COLO829 (cell line): Measurements from ENCODE around the gene TEX47.

Source experiments
- DNase-seq: peaks from one replicate; pipeline ENCODE4 v3.0.0; 2012; ENCODE audit warnings: low spot score

TEX47 gene

DNA sequence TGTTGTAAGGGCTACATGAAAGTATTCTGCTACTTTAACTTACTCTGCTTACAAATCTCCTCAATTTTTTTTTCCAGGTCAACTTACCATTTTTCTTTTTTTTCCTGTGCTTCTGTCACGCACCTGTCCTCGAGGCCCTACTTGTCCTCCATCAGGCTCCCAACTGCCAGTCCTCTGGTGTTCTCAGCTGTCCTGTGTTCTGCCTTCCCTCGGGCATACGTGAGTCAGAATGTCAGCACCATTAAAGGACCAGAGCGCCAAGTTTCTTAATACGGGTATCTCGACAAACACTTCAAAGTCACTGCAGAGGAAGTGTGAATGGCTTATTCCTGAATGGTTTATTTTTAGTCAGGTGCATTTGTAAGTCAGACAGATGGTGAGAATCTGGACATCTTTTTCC lies at the start of gene TEX47:
TSS of gene TEX47 (minus strand) at position 185 of the 400 bp plus-strand sequence. CDS start 795 bp downstream, outside the sequence.
- no peak for DNase-seq

DNA sequence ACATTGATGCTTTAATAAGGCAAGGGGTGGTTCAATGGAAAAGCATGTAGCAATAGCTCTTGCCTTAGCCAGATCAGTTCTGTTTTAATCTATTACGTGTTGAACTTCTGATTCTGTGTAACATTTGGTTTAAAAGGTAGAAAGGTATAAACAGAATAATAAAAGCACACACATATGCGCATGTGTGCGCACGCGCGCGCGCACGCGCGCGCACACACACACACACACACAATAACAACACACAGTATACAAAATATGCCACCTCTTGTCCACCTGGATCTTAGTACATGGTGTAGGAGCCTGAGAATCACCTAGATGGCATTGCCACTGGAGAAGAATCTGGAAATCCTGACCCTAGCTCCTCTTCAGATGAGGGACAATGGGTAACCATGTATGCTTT lies 49.6 kb upstream of the TEX47 start:
- DNase-seq, result no peak

DNA sequence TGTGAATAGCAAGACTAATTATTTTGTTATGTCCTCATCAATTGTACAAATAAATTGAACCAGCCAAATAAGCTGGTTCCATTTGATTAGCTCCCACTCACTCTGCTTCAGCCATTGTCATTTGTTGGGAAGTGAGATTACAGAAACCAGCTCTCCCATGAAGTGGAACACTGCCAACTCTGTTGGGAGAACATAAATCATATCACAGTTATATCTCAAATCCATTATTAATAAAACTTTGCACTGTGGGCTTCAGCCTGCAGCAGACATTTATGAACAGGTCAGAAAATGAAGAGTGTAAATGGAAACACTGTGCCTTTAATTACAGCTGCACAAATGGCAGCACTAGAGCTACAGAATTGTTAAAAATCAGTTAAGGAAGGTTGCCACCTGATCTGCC lies 46.7 kb upstream of the TEX47 start:
- DNase-seq, result no peak

DNA sequence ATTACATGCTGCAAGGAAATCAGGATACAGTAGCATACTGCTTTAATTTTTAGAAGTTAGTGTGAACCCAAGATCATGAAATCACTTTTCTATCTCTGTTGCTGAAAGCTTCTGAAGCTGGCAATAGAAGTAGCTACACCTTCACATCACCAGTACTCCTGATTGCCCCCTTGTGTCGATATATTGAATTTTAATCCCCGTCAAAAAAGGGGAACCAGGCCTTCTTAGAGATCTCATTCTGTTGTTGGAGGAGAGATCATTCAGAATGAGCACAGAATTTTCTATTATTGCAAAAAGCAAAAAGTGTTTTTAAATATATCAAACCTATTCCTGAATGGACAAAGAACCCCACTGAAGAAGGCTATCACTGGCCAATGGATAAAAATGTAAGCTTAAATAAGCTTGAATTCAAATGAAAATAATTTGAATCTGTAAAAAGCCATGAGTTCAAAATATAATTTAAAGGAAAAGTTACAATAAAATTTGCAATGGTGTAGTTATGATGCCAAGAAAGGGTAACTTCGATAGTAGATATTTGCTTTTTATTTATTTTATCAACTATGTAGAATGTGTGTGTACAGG lies 39.7 kb upstream of the TEX47 start:
- peak; percentile 40 for DNase-seq

DNA sequence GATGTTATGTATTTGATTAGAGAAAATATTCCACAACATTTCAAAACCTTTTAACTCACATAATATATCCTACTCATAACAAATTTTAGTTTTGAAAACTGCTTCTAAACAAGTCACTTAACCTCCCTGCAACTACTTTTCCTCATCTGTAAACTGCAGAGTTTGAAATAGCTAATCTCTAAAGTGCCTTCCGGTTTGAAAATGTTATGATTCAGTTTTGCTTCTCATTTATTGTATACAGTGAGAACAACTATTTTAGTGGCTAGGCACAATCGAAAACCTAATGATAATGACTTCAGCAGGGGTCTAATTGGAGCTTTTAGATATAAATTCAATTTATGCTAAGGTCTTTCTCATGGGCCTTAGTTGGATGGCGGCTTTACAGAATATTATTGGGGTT lies 30.7 kb upstream of the TEX47 start:
- no peak for DNase-seq

DNA sequence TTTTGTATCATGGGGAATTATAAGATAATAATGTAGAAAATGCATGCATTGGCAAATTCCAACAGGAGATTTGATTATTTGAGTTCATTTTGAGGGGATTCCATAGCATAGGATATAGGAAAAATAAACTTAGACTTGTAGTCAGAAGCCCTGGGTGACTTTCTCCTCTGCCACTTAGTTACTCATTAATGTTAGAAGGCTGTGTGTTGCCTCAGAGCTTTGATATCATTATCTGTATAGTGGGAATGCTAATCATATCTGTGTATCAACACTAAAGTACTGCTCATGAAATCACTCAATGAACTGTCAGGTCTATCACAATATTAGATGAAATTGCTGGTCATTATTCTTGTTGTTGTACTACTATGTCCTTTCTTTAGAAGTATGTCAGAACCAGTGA lies 23.0 kb upstream of the TEX47 start:
- DNase-seq, result no peak

DNA sequence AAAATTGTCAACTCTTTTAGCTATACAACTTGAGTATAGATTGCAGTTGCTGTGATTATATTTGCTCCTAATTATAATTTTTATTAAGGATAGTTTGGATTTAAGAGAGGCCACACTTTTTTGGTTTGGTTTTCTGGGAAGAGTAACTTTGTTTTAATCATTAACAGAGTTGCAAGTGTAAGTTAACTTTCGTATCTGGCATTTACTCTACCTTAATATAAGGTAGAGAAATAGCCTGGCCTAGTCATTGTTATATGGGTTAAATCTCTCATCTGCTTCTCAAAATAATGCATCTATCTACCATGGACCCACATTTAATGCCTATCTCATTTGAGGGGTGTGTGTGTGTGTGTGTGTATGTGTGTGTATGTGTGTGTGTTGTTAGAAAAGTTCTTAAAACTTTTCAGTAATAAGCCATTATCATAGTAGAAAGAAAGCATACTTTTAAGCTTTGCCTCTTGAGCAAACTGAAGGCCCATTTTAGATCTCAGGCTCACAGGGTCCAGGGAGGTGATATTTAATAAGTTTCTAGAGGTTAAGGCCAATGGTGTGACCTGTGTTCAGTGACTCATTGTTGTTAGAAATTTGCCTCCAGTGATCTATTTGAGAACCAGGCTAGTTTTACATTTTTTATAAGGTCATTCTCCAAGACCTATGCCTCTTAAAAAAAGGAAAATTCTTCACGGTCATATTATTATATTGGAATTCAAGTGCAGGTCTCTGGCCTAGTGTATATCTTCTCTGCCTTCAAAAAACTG lies 10.9 kb upstream of the TEX47 start:
- DNase-seq, result no peak

DNA sequence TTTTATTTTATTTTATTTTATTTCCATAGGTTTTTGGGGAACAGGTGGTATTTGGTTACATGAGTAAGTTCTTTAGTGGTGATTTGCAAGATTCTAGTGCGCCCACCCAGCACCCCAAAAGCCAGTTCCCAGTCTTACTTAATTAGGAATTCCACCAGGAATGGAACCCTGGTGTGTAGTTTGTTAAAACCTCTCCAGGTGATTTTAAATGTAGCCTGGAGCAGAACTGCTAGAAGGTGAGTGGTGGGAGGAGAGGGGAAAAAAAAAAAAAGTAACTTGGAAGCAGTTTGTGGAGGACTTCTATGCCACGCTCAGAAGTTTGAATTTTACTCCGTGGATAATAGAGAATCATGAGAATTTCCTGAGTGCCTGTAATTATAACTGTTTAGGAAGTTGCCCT lies 5.5 kb upstream of the TEX47 start:
- DNase-seq, result no peak

DNA sequence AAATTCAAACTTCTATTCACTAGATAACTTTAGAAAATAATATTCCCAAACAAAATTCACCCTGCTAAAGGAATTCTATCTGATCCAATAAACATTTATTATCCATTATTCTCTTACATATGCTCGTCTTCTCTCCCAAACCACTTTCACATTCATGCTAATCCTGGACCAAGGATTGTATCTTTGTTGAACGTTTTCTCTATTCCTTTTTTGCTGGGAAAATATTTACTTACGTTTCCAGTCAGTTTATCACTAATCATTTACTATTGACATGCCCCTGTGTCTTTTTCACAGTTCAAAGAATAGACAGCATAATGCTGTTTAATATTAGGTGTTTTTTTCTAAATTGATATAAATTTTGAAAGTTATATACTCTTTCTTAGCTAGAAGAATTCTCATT lies 3.2 kb downstream of the TEX47 start:
- DNase-seq, result no peak

DNA sequence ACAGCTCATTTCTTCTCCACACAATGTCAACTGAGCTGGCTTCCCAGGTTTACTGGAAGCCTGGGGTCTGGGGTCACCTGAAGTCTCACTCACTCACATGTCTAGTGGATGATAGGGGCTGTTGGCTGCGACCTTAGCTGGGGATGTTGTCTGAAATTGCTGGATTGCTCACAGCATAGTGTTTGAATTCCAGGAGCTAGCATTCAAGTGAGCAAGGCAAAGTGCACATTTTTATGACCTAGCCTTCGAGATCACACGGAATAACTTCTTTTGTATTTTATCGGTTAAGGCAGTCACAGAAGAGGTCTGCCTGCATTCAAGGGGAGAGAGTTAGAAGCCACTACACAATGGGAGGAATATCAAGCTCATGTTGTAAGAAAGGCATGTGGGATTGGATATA lies 3.6 kb downstream of the TEX47 start:
- DNase-seq, result no peak

DNA sequence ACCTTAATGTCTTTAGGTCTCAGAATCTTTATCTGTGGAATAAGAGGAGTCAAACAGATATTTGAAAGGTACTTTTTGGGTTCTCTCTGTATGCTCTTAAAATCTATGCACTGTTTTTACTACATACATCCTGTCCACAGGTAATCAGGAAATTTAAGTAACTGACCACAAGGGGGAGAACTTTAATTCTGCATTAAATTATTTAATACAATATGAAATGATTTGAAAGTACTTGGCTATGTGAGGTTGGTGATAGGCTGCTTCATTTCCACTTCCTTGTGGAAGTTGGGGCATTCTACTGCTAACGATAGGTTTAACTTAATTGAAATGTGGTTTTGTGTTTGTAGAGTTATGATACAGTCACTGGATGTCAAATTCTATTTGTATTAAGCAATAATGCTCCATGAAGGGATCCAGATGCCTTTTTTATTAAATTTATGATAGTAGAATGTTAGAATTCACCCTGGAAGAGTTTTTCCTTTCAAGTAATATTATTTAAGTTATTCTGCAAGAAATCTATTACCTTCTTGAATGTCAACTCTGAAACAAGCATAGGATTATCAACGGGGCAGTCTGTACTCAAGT lies 6.0 kb downstream of the TEX47 start:
- peak; percentile 35 for DNase-seq

DNA sequence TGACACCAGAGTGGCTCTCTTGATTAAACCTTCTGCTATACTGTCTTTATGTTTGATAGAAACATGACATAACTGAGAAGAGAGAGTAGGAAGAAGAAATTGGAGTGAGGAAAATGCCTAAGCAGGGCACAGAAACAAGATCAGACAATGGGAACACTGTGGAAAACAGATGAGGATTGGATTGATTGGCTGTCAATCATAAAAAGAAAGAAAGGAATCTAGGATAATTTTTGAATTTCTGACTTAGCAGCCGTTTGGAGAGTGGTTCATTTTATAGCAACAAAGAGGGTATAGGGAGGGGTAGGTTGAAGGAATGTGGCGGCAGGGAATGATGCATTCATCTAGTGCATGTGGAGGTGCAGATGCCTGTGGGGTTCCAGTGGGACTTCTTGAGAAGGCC lies 7.8 kb downstream of the TEX47 start:
- DNase-seq, result no peak

DNA sequence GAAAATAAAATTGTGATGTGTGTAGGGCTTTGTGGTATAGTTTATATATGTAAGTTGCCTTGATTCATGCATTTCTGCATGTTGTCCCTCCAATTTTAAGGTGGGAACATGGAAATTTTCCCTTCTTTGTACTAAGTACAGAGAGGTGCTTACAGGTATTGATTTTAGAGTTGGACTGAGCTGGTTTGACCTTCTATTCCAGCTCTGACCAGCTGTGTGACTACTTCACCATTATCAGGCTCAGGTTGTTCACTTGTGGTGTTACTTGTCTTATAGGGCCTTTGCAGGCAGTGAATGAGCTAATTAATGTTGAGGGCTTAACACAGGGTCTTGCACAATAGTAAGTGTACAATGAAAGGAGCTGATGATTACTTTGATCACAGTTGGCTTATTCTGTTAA lies 19.7 kb downstream of the TEX47 start:
- DNase-seq, result no peak

DNA sequence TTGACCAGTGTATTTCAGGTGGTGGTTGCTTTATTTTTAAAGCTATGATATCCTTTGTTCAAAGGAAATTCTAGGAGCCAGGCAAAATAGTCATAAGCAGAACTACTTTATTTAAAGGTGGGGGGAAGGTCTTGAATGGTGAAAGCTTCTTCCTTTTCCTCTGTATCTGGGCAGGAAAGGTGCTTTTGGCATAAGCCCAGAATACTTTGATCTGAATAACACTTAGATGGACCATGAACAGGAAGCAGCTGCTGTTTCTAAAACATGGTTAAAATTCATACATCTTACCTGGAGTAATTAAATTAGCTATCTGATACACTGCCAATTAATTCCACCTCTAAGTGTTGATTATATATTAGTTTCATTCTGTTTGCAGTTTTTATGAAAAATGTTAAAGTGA lies 22.8 kb downstream of the TEX47 start:
- no peak for DNase-seq

DNA sequence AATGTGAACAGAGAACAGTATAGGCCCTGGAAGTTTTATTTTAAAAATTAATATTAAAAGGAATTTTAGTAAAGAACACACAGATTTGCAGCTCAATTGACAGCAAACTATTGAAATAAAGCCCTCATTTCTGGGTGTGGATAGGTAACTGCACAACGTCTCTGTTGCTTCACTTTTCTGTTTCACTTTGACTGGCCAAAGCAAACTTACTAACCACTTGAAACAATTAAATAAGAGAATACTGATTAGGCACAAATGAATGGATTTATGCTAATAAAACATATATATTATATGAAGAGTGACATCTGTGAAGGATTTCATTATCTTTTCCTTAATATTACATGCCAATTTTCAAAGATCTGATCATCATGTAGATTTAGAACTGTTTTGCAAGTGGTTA lies 24.1 kb downstream of the TEX47 start:
- no peak for DNase-seq

DNA sequence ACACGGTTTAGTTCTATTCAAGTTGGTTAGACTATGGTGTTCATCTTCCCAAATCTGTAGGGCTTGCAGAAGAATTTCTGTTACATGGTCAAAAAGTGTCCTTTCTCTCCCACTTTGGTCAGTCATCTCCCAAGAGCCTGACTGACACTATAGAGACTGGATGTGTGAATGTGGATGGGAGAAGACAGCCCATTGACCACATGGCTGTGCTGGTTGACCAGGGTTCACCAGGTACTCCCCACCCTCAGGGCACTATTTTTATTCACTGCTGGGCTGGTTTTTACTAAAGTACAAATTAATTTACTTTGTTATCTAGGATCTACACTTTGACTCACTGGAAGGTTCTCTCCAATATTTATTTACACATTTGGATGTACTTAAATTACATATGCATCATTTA lies 33.8 kb downstream of the TEX47 start:
- DNase-seq, result no peak

DNA sequence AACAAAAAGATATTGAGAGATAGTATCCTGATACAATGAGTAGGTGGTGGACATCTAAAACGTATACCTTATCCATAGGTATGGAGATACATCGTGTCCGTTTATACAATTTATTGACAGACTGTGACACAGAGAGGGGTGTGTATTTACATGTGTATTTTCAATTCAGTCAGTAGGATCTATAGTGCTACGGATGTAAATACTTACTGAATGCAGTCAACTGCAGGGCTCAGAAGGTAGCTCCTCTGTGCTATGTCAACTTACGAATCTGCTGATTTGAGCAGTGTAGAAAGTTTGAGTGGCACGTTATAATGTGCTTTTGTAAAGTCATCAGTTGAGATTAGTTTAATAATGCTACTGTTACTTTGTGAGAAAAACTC lies 35.4 kb downstream of the TEX47 start:
- no peak for DNase-seq

DNA sequence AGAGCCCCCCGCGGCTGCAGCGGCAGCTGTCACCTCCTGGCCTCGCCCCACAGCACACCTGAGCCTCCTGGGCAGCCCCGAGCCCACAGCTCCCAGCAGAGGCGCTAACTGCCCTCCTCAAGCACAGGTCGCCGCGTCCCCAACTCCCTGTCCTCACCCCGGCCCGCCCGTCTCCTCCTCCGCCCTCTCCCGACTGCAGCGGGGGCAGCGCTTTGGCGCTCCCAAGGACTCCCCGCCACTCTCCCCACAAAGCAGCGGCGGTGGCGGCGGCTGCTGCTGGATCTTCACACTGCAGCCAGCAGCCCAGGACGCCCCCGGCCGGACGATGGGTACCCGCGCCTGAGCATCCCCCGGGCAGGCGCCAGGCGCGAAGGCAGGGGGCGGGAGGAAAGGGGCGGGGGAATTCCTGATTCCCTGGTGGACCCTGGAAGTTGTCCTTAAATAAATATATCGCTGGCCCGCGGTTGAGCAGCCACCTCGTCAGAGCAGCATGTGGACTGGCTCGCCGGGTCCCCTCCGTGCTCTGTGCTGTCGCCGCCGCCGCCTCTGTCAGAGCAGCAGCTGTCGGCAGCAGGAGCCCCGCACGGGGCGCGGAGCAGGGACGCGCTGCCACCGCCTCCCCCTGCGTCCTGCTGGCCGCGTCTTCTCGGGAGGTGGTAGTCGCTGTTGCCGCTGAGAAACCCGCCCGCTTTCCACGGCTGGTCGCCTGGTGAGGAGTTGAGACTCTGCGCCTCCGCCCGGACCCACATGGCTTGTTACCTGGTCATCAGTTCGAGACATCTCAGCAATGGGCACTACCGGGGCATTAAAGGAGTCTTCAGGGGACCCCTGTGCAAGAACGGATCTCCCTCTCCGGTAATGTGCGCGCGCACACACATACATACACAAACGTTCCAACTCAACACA lies 36.1 kb downstream of the TEX47 start, which contains the start of gene ZNF804B:
TSS of gene ZNF804B (plus strand) at position 471 of the 906 bp plus-strand sequence. CDS start at position 748, 277 bp downstream.
- no peak for DNase-seq

DNA sequence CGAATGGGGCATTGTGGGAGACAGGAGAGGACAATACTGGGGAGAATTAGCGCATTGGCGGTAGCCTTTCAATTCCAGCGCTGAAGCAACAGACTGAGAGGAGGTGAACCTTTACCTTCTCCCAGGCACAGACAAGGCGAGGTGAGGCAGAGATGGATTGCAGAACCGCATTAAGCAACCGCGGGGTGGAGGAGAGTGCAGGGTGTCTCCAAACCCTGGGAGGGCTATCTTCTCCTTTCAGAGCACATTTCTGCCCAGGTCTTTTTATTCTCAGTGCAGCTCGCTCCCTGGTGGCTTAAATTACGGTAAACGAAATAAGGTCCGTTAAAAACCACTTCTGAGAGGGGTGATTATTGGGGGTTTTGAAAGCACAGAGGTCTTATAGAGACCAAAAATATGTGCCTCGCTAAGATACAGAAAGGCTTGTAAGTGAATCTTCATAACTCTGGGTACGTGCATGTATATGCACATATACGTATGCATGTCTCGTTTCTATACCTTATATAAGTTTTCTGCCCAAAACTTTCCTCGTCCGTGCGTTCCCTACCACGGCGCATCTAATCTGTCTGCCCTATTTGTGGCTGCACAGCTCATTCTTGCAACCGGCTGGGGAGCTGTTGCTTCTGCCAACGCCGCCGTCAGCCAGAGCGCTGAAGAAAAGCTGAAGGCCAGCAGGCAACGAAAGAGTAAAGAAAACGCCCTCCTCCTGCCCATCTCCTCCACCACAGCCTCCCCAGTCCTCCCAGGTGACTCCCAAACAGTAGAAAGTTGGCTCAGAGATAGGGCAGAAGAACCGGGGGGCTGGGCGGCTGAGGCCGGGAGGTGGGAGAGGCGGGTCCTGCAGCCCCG lies 36.9 kb downstream of the TEX47 start:
- peak; percentile 32 for DNase-seq

DNA sequence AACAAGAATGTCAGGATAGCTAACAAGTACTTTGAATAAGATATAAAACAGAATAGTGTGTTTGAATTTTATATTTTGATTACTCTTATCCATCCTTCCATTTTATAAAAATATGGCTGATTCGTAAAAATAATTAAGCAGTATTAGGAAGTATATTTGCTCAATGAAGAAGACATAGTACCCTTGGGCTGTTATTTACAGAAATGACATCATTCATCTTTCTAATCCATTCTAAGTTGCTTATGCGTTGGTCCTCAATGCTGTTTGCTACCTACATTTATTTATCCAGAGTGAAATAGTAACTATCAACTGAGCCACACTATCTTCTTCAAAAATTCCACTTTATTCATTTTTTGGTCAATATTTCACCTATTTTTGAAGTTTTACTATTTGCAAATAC lies 38.2 kb downstream of the TEX47 start:
- DNase-seq, result no peak

DNA sequence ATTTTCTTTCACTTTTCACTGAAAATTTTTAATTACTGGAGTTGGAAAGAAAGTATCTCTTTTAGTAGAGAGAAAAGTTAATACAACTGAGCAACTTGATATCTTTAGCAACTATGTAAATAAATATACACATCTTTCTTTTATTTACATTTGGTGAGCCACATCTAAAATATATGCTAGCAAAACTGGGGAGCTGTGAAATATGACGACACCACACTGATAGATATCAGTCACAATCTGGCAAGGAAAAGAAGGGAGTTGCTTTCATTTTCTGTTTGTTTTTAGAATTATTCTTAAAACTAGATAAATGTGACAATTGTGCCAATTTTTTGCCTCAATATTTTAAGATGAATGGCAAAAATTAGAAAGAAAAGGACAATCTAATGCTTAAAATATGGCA lies 38.7 kb downstream of the TEX47 start:
- no peak for DNase-seq

DNA sequence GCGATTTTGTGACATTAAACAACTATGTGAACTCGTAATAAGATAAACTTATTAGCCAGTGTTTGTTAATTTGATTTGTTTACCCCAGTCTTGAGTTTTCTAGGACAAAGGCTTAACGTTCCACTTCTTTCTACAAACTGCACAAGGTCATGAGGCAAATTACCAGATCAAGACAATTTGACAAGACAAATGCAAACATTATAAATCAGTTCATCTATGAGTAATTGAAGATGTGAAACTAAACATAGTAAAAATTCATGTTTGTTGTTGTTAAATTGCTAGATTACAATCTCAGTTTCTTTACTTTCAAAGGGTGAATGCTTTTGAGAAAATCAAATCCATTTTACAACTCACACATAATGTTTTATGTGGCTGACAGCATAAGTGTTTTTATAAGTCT lies 49.4 kb downstream of the TEX47 start:
- no peak for DNase-seq
